ENCODE results near the gene HIPK1. TPM values are rescaled to one million over a fixed set of nuclear protein-coding genes. Genes with fewer than 3 reads are reported as not detected.

HIPK1 gene
- total RNA-seq, 2 donors from 2014 or later: 50.1 to 58.1 TPM

DNA sequence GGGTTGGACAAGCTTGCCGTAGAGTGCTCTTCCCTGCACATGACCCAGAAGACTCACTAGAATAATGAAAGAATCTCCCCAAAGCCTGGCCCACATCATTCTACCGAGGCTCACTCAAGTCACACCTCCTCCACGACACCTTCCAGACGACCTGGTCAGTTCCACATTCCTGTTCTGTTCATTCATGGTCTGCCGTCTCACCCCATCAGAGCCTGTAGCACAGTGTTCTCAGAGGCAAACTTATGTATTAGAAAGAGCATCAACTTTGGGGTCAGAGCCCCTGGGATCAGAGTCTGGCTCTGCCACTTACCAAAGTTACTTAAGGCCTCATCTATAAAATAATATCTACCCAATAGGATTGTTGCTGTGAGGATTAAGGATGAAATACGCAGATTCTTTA is 57.7 kb downstream of the HIPK1 start:
- TF ChIP-seq, protein P1, sequence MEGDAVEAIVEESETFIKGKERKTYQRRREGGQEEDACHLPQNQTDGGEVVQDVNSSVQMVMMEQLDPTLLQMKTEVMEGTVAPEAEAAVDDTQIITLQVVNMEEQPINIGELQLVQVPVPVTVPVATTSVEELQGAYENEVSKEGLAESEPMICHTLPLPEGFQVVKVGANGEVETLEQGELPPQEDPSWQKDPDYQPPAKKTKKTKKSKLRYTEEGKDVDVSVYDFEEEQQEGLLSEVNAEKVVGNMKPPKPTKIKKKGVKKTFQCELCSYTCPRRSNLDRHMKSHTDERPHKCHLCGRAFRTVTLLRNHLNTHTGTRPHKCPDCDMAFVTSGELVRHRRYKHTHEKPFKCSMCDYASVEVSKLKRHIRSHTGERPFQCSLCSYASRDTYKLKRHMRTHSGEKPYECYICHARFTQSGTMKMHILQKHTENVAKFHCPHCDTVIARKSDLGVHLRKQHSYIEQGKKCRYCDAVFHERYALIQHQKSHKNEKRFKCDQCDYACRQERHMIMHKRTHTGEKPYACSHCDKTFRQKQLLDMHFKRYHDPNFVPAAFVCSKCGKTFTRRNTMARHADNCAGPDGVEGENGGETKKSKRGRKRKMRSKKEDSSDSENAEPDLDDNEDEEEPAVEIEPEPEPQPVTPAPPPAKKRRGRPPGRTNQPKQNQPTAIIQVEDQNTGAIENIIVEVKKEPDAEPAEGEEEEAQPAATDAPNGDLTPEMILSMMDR (IDR thresholded peaks at IDR 0.05): no peak
- no peak overlapping the region for H3K27ac ChIP-seq
- no peaks in the 10 kb centered on the region for H3K36me3 ChIP-seq
- H3K4me1 ChIP-seq: peaks cover 0 to 33% of the 10 kb centered on the region in 2 donors
- H3K4me3 ChIP-seq: no peak overlapping the region
- H3K27me3 ChIP-seq: no peaks in the 10 kb centered on the region
- DNase-seq (ENCODE audit: low spot score): no peak
- no peaks in the 10 kb centered on the region for H3K9me3 ChIP-seq

DNA sequence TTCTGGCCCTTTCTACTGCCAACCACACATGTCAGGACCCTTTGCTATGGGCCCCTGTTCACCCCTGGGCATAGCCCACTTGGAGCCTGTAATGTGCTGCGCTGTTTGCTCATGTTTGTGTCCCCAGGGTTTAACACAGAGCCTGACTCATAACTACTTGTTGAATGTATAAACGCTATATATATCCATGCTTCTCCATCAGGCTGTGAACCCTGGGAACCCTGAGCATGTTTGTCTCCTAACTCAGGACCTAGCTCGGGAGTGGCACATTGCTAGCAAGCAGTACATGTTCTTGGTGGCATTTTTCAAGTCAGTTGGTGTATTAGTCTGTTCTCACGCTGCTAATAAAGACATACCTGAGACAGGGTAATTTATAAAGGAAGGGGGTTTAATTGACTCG is 58.1 kb downstream of the HIPK1 start:
- no peak overlapping the region for H3K4me3 ChIP-seq
- H3K9me3 ChIP-seq: no peaks in the 10 kb centered on the region
- H3K4me1 ChIP-seq: peaks cover 0 to 29% of the 10 kb centered on the region in 2 donors
- H3K27me3 ChIP-seq: no peaks in the 10 kb centered on the region
- H3K27ac ChIP-seq: no peak overlapping the region
- DNase-seq (ENCODE audit: low spot score): no peak
- TF ChIP-seq, protein P1 (IDR thresholded peaks at IDR 0.05): no peak
- H3K36me3 ChIP-seq: no peaks in the 10 kb centered on the region

DNA sequence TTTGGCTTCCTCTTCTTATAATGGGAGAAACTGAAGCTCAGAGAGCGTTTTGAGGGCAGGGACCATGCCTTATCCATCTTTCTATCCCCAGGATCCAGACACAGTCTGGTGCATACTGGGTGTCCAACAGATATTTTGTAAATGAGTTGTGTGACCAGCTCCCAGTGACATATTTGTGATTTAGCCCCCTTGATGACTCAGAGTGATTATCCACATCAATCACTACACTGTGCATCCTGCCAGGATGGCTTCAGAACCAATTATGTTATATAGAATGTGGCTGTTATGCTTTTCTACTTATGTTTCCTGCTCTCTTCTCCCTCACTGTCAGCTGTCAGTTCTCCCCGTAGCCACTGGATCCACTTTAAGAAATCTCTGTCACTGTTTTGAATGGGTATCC is 61.4 kb downstream of the HIPK1 start:
- Histone ChIP-seq H3K27me3 (no peaks in the 10 kb centered on the region), H3K9me3 (peaks cover 0 to 11% of the 10 kb centered on the region in 2 donors), H3K36me3 (no peaks in the 10 kb centered on the region), H3K4me1 (no peaks in the 10 kb centered on the region), H3K4me3 (no peak overlapping the region), H3K27ac (no peak overlapping the region)
- TF ChIP-seq, protein P1 (IDR thresholded peaks at IDR 0.05): no peak
- no peak for DNase-seq (ENCODE audit: low spot score)

DNA sequence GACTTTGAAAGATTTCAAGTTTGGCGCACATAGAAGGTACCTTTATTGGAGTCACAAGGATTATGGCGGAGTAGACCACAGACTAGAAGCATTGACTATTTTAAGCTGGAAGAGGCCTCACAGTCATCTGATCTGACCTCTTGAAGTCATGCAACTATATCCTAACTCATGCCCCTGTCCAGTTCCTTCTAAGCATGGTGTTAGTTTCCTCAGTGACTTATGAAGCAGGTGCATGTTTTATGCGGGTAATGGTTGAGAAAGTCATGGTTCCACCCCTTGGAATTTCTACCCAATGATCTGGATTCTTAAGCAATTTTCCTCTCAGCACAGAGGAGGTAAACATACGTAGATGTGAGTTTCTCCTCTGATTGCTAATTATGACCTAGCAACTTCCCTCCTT is 61.8 kb downstream of the HIPK1 start:
- no peak overlapping the region for H3K4me3 ChIP-seq
- no peaks in the 10 kb centered on the region for H3K36me3 ChIP-seq
- H3K9me3 ChIP-seq: peaks cover 0 to 16% of the 10 kb centered on the region in 2 donors
- DNase-seq (ENCODE audit: low spot score): no peak
- H3K27ac ChIP-seq: no peak overlapping the region
- H3K4me1 ChIP-seq: no peaks in the 10 kb centered on the region
- H3K27me3 ChIP-seq: no peaks in the 10 kb centered on the region
- TF ChIP-seq, protein P1 (IDR thresholded peaks at IDR 0.05): no peak

DNA sequence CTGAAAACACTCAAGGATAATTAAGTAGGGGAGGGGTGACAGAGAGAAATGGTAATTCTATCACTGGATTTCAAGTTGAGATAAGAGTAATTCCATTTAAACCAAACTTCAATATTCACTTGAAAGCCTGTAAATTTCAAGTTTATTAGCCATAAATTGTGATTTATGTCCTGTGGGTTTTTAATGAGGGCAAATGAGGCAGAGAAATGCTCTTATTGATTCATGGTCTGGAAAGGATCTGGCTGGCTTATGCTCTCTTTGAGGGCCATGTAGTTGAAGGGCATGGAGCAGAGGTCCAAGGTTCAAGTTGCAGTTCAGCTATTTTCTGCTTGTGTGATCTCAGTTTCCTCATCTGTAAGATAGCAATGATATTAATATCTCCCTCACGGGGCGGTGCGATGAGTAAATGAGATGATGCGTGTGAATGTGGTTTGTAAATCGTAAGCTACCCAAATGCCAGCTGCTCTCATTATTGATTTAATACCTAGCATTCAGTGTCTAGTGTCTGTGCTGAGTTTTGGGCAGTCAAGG is 62.4 kb downstream of the HIPK1 start:
- DNase-seq (ENCODE audit: low spot score): no peak
- H3K27me3 ChIP-seq: no peaks in the 10 kb centered on the region
- H3K27ac ChIP-seq: no peak overlapping the region
- TF ChIP-seq, protein P1 (IDR thresholded peaks at IDR 0.05): no peak
- H3K4me1 ChIP-seq: no peaks in the 10 kb centered on the region
- no peak overlapping the region for H3K4me3 ChIP-seq
- peaks cover 0 to 16% of the 10 kb centered on the region in 2 donors for H3K9me3 ChIP-seq
- H3K36me3 ChIP-seq: no peaks in the 10 kb centered on the region

DNA sequence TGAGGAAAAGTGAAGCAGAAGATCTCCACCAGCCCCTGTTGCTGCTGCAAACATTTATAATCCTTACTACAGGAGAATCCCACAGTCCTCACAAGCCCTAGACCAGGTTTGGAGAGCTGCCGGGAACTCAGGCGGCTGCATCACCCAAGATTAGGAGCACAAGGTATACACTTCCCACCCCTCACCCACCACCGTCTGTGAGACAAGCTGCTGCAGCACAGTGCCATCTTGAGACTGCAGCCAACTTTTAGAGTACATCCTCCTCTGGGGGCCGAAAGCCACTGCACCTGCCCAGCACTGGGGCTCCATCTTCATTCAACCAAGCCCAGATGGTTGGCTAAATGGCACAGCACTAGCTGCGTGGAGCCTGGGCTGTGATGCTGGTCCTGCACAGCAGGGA is 63.9 kb downstream of the HIPK1 start:
- TF ChIP-seq, protein P1 (IDR thresholded peaks at IDR 0.05): no peak
- Histone ChIP-seq H3K4me3 (no peak overlapping the region), H3K27ac (no peak overlapping the region), H3K36me3 (no peaks in the 10 kb centered on the region), H3K4me1 (no peaks in the 10 kb centered on the region), H3K9me3 (peaks cover 0 to 16% of the 10 kb centered on the region in 2 donors), H3K27me3 (no peaks in the 10 kb centered on the region)
- DNase-seq (ENCODE audit: low spot score): no peak

All from right atrium auricular region (tissue), 2 donors.